GM12873 (cell line): ENCODE results near the gene LMLN.

Experiments
- TF ChIP-seq, protein P1 (sequence below): IDR thresholded peaks from 2 replicates; pipeline ENCODE4 v1.5.1; 2012; ENCODE audit warnings: low read depth, mild to moderate bottlenecking, moderate library complexity, low read length, control low read depth; ENCODE audit not compliant: insufficient read depth; ENCODE audit errors: missing control alignments

The LMLN gene

DNA sequence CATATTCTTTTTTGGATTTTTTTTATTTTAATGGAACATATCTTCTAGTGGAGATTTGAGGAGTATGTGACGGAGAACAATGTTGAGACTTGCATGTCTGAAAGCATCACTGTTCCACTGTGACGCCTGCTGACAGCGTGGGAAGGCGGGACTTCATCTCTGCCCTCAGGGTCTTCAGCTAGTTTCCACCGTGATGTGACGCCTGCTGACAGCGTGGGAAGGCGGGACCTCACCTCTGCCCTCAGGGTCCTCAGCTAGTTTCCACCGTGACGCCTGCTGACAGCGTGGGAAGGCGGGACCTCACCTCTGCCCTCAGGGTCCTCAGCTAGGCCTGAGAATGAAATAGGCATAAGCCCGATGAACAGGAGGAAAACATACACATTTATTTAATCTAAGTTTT is 70.7 kb downstream of the LMLN start:
- TF ChIP-seq, protein P1, sequence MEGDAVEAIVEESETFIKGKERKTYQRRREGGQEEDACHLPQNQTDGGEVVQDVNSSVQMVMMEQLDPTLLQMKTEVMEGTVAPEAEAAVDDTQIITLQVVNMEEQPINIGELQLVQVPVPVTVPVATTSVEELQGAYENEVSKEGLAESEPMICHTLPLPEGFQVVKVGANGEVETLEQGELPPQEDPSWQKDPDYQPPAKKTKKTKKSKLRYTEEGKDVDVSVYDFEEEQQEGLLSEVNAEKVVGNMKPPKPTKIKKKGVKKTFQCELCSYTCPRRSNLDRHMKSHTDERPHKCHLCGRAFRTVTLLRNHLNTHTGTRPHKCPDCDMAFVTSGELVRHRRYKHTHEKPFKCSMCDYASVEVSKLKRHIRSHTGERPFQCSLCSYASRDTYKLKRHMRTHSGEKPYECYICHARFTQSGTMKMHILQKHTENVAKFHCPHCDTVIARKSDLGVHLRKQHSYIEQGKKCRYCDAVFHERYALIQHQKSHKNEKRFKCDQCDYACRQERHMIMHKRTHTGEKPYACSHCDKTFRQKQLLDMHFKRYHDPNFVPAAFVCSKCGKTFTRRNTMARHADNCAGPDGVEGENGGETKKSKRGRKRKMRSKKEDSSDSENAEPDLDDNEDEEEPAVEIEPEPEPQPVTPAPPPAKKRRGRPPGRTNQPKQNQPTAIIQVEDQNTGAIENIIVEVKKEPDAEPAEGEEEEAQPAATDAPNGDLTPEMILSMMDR = no peak

DNA sequence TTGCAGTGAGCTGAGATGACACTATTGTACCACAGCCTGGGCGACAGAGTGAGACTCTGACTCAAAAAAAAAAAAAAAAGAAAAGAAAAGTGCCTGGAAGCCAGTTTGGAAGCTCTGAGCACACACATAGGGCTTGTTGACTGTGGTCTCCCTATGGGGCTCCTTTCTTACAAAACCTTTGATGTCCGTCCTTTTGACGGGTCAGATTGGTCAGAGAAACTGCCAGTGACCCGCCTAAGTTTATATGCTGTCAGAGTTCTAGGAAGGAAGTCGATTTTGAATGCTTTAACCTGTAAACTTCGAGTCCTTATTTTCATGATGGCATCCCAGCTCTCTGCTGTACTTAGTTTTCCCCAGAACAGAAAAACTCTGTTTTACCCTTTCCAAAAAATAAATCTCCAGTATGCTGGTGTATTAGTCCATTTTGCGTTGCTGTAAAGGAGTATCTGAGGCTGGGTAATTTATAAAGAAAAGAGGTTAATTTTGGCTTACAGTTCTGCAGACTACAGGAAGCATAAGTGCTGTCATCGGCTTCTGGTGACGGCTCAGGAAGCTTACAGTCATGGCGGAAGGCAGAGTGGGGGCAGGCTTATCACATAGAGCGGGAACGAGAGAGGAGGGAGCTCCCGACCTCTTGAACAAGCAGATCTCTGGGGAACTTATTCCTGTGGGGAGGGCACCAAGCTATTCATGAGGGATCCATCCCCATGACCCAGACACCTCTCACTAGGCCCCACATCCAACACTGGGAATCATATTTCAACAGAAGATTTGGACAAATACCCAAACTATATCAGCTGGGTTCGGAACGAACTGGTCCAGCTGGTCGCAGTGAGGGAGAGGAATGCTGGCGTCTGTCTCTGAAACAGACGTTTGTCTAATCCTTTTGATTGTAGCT is 72.3 kb downstream of the LMLN start:
- TF ChIP-seq, protein P1 = no peak

DNA sequence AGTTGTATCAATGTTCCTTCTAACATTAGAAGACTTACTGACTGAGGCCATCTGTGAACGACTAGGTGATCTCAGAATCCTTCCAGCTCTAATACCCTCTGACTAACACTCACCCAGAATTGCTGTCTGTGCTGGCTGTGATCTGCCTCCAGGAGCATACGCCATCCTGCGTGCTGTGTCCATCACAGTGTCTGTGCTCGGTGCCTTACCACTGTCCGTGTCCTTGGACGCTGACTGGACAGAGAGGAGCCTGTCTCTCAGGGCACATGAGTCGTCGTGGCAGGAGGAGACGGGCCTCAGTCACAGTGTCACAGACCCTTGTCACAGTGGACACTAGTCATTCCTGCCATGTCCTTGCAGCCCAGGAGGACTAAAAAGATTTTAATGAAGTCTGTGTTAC is 83.1 kb downstream of the LMLN start:
- TF ChIP-seq, protein P1 = no peak

DNA sequence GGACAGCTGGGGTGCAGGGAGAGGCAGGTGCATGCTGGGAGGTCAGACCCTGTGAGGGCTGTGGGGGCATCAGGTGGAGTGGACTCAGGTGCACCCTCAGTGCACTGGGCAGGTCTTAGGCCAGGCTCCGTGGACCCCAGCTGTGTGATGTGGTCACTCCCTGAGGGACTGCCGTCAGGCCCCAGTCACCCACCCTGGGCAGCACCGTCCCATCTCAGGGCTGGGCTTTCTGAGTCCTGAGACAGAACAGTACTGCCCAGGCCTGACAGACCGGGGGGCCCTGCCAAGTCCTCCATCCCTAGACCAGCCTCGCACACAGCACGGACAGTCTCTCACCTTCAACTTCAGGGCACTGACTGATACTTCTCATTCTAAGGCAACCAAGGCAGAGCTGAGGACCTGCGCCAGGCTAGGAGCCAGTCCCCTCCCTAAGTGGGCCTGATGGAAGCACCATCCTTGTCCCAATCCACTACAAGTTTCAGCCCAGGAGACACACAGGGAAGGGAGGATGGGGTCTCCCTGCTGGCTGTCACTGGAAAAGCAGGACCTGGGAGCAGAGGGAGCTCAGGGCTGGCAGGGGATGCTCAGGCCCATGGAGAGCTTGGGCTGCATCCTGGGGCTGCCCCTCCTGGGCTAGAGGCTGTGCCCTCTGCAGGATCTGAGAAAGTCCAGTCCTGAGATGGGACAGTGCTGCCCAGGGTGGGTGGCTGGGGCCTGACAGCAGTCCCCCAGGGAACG is 86.3 kb downstream of the LMLN start:
- TF ChIP-seq, protein P1 = no peak

DNA sequence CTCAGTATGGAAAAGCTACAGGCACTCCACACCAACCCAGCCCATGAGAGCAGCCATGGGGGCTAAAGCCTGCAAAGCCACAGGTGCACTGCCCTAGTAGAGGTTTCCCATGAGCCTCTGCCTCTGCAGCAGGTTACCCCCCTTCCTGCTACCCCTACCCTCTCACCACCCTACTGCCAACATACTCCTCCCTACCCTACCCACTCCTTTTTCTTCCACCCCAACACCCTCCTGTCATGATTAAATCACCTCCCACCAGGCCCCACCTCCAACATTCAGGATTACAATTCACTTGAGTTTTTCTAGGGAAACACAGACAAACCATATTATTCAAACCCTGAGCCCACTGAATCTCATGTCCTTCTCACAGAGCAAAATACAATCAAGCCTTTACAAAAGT is 88.4 kb downstream of the LMLN start:
- TF ChIP-seq, protein P1 = no peak

DNA sequence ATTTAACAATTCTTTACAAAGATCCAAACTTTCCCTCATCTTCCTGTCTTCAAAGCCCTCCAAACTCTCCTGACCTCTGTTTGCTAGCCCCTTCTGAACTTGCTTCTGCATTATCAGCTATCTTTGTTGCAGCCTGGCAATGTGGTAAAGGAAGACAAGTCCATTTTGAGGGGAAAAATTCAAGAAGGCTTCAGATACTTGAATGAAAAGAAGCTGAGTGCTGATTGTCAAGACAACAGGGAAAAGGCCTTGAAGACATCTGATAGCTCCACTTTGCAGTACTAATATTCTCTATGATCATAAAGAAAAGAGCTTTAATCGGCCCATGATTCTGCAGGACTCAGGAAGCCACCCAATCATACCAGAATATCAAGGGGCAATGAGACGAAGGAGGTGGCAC is 91.8 kb downstream of the LMLN start:
- TF ChIP-seq, protein P1 = no peak

DNA sequence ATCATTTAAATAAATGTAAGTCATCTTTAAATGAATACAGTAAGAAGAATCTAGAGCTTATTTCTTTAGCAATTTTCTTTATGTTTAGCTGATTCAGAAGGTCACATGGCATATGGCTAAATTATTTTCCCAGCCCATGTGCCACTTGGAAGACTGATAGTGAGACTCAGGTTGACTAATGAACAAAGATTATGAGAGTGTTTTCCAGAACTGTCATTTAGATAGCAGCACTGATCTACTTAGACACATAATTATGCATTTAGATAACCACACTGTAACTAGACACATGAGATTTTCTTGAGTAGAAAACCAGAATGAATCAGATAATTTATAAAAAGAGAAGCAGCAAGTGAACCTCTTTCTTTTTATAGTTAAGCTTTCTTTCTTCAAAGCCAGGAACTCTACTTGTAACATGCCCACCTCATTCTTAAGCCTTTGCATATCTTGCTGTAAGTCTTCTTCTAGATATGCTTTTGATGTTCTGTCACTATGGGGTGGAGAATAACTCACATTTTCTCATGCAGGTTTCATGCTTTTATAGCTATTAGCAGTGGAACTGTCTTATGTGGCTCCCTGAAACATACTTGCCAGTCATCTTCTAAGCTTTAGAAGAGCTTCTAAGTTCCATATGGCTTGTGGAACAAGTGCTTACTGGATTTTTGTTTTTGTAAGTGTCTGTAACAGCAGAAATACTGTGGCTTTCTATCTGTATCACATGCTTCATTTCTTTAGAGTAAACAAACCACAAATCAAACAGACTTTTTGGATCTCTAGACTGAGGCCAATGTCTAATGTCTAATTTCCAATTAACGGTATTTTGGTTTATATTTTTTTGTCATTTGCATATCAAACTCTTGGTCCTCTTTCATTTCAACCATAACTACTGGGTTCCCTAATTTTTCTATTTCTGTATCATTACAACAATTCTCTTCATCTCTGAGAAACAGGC is 101.4 kb downstream of the LMLN start:
- TF ChIP-seq, protein P1 = no peak
